IMR-90 (cell line): Measurements from ENCODE around the gene STX18. TPM values are rescaled to one million over a fixed set of nuclear protein-coding genes. Genes with fewer than 3 reads are reported as not detected.

Source experiments
- ATAC-seq: fragments of 200-7000 bp; cut with Tn5 transposase; 2 replicates; pipeline ENCODE4 v1.9.1; 2020; ENCODE audit warnings: low read depth, mild to moderate bottlenecking, moderate library complexity
- BruUV-seq: library from RNA; stranded (reverse); fragments of 400-500 nt; replicated peaks from 2 replicates; lab custom pipeline; 2021; lab: Mats Ljungman, UMichigan
- CTCF ChIA-PET: fragments of 300-600 bp; formaldehyde crosslinking; extraction: SDS; loops from one replicate; lab custom pipeline; 2021; ENCODE audit warnings: antibody characterized with exemption; lab: Yijun Ruan, JAX
- POLR2A ChIA-PET: fragments of 300-600 bp; sonication (Branson Sonifier 250); formaldehyde crosslinking; loops from one replicate; lab custom pipeline; 2022; ENCODE audit warnings: antibody characterized with exemption; ENCODE audit not compliant: unreplicated experiment; lab: Charles Lee
- DNase-seq: peaks from one replicate; pipeline ENCODE4 v3.0.0; 2013
- H2AFZ ChIP-seq: replicated peaks from 2 replicates; pipeline ENCODE3; 2013; ENCODE audit warnings: low read length, mild to moderate bottlenecking; ENCODE audit not compliant: poor library complexity
- H2AK5ac ChIP-seq: 2 replicates; pipeline ENCODE4 v1.6.1; 2013; ENCODE audit warnings: low read depth, low read length, inconsistent platforms
- H2AK9ac ChIP-seq: replicated peaks from 2 replicates; pipeline ENCODE3; 2013; ENCODE audit warnings: mild to moderate bottlenecking, low read depth, low read length, moderate library complexity; ENCODE audit not compliant: poor library complexity
- H2BK120ac ChIP-seq: 2 replicates; pipeline ENCODE4 v1.6.1; 2013; ENCODE audit warnings: low read depth, low read length, inconsistent platforms
- H2BK15ac ChIP-seq: 3 replicates; pipeline ENCODE4 v1.6.1; 2013; ENCODE audit warnings: low read depth, low read length, inconsistent platforms
- H2BK20ac ChIP-seq: 2 replicates; pipeline ENCODE4 v1.6.1; 2013; ENCODE audit warnings: low read depth, mild to moderate bottlenecking, inconsistent platforms, low read length, moderate library complexity
- H2BK5ac ChIP-seq: 2 replicates; pipeline ENCODE4 v1.6.1; 2013; ENCODE audit warnings: mild to moderate bottlenecking, low read depth, low read length, inconsistent platforms; ENCODE audit not compliant: poor library complexity, severe bottlenecking
- H3K14ac ChIP-seq: replicated peaks from 2 replicates; pipeline ENCODE4 v1.6.1; 2013; ENCODE audit warnings: low read depth, low read length, inconsistent platforms
- H3K18ac ChIP-seq: 2 replicates; pipeline ENCODE4 v1.6.1; 2013; ENCODE audit warnings: low read depth, low read length, control low read depth
- H3K23ac ChIP-seq: 2 replicates; pipeline ENCODE4 v1.6.1; 2013; ENCODE audit warnings: low read depth, low read length, inconsistent platforms
- H3K27ac ChIP-seq: 2 replicates; pipeline ENCODE4 v1.5.1; 2013; ENCODE audit warnings: mild to moderate bottlenecking, control low read depth, low read length; ENCODE audit not compliant: insufficient read depth
- H3K27me3 ChIP-seq: 2 replicates; pipeline ENCODE4 v1.6.1; 2013; ENCODE audit warnings: low read length; ENCODE audit not compliant: control insufficient read depth, insufficient read depth
- H3K36me3 ChIP-seq: 2 replicates; pipeline ENCODE4 v1.6.1; 2013; ENCODE audit warnings: low read length, mixed read lengths; ENCODE audit not compliant: control insufficient read depth, insufficient read depth
- H3K4ac ChIP-seq: 2 replicates; pipeline ENCODE4 v1.6.1; 2013; ENCODE audit warnings: low read depth, low read length, inconsistent platforms
- H3K4me1 ChIP-seq: 2 replicates; pipeline ENCODE4 v1.6.1; 2013; ENCODE audit warnings: low read length, mixed read lengths; ENCODE audit not compliant: control insufficient read depth, insufficient read depth
- H3K4me2 ChIP-seq: 2 replicates; pipeline ENCODE4 v1.6.1; 2013; ENCODE audit warnings: low read depth, mild to moderate bottlenecking, control low read depth, low read length, moderate library complexity
- H3K4me3 ChIP-seq: 2 replicates; pipeline ENCODE4 v1.5.1; 2013; ENCODE audit warnings: low read depth, mild to moderate bottlenecking, control low read depth, low read length, moderate library complexity; ENCODE audit not compliant: insufficient read depth
- H3K56ac ChIP-seq: 2 replicates; pipeline ENCODE4 v1.6.1; 2013; ENCODE audit warnings: low read length, inconsistent platforms; ENCODE audit not compliant: insufficient read depth; ENCODE audit errors: extremely low read depth
- H3K79me1 ChIP-seq, 2 experiments: 2 replicates each; pipeline ENCODE4 v1.6.1; 2013; ENCODE audit warnings: low read length in 2 of 2, inconsistent platforms in 1 of 2, low read depth in 1 of 2
- H3K9ac ChIP-seq: 2 replicates; pipeline ENCODE4 v1.6.1; 2013; ENCODE audit warnings: low read depth, low read length, control low read depth
- H3K9me1 ChIP-seq: 2 replicates; pipeline ENCODE4 v1.6.1; 2013; ENCODE audit warnings: low read length, inconsistent platforms; ENCODE audit not compliant: insufficient read depth
- H3K9me3 ChIP-seq: 2 replicates; pipeline ENCODE4 v1.6.1; 2013; ENCODE audit warnings: low read length; ENCODE audit not compliant: control insufficient read depth, insufficient read depth
- H4K20me1 ChIP-seq: 2 replicates; pipeline ENCODE4 v1.6.1; 2013; ENCODE audit warnings: low read length, inconsistent platforms; ENCODE audit not compliant: insufficient read depth
- H4K5ac ChIP-seq: 2 replicates; pipeline ENCODE4 v1.6.1; 2013; ENCODE audit warnings: mild to moderate bottlenecking, low read depth, low read length, control low read depth
- H4K8ac ChIP-seq, 2 experiments: 2 replicates each; pipeline ENCODE4 v1.6.1; 2013; ENCODE audit warnings: low read depth in 2 of 2, low read length in 2 of 2, control low read depth in 1 of 2, inconsistent platforms in 1 of 2
- H4K91ac ChIP-seq: 2 replicates; pipeline ENCODE4 v1.6.1; 2013; ENCODE audit warnings: low read depth, low read length, inconsistent platforms; ENCODE audit not compliant: insufficient read depth
- BHLHE40 ChIP-seq: fragments of 150-350 bp; IDR thresholded peaks from 2 replicates; pipeline ENCODE4 v1.6.1; 2016; ENCODE audit warnings: mild to moderate bottlenecking, low read depth, low read length
- CEBPB ChIP-seq: IDR thresholded peaks from 2 replicates; pipeline ENCODE4 v1.6.1; 2012; ENCODE audit warnings: low read depth, low read length, improper control_type of control experiment
- CHD1 ChIP-seq: IDR thresholded peaks from 2 replicates; pipeline ENCODE4 v1.6.1; 2012; ENCODE audit warnings: low read depth, low read length, improper control_type of control experiment
- CTCF ChIP-seq: conservative IDR thresholded peaks from 2 replicates; pipeline ENCODE4 v1.5.1; 2012; ENCODE audit warnings: mild to moderate bottlenecking, low read depth, low read length, improper control_type of control experiment
- ELK1 ChIP-seq: fragments of 150-350 bp; IDR thresholded peaks from 2 replicates; pipeline ENCODE4 v1.6.1; 2016; ENCODE audit warnings: low read depth, mild to moderate bottlenecking, low read length, moderate library complexity, borderline replicate concordance
- MAZ ChIP-seq: IDR thresholded peaks from 2 replicates; pipeline ENCODE4 v1.6.1; 2012; ENCODE audit warnings: low read depth, mild to moderate bottlenecking, low read length, improper control_type of control experiment, moderate library complexity, borderline replicate concordance
- MXI1 ChIP-seq: IDR thresholded peaks from 2 replicates; pipeline ENCODE4 v1.6.1; 2012; ENCODE audit warnings: low read depth, mild to moderate bottlenecking, low read length, moderate library complexity, borderline replicate concordance
- POLR2A ChIP-seq: IDR thresholded peaks from 2 replicates; pipeline ENCODE4 v1.6.1; 2012; ENCODE audit warnings: mild to moderate bottlenecking, low read depth, low read length
- RCOR1 ChIP-seq: IDR thresholded peaks from 2 replicates; pipeline ENCODE4 v1.6.1; 2012; ENCODE audit warnings: mild to moderate bottlenecking, low read length, improper control_type of control experiment; ENCODE audit not compliant: insufficient replicate concordance
- RFX5 ChIP-seq: IDR thresholded peaks from 2 replicates; pipeline ENCODE4 v1.8.0; 2012; ENCODE audit warnings: low read depth, mild to moderate bottlenecking, low read length, moderate library complexity
- SMC3 ChIP-seq: fragments of 150-350 bp; IDR thresholded peaks from 2 replicates; pipeline ENCODE4 v1.6.1; 2016; ENCODE audit warnings: low read depth, mild to moderate bottlenecking, antibody characterized with exemption, low read length, moderate library complexity
- USF2 ChIP-seq: fragments of 150-350 bp; IDR thresholded peaks from 2 replicates; pipeline ENCODE4 v1.6.1; 2017; ENCODE audit warnings: mild to moderate bottlenecking, antibody characterized with exemption, low read length, low read depth
- dilution Hi-C: fragments of 300-500 bp; cut with HindIII; formaldehyde crosslinking; loops from one replicate; pipeline ENCODE4 v1.14.3; 2018; ENCODE audit warnings: low sequenced_read_pairs; ENCODE audit not compliant: unreplicated experiment
- in situ Hi-C: fragments of 300-500 bp; cut with MboI; formaldehyde crosslinking; loops from 3 replicates; pipeline ENCODE4 v1.14.3; 2019; ENCODE audit warnings: low sequenced_read_pairs, inconsistent platforms, mixed read lengths
- intact Hi-C: fragments of 100-400 bp; cut with micrococcal nuclease; formaldehyde crosslinking; loops from 2 replicates; pipeline ENCODE4 v1.10.0; 2022
- polyA plus RNA-seq, 3 experiments: library from polyadenylated mRNA; depleted of rRNA; stranded (reverse); fragments of >200 nt; gene quantifications; 2 replicates each; pipeline ENCODE4 v1.2.3, GENCODE V29; 2012; ENCODE audit warnings: low replicate concordance in 1 of 3
- total RNA-seq: library from RNA; depleted of rRNA; stranded (reverse); fragments of >200 nt; gene quantifications from 2 replicates; pipeline ENCODE4 v1.2.3, GENCODE V29; 2012

The STX18 gene
- total and polyA plus RNA-seq, 2 of the 4 experiments (the other 2 are of a cell fraction) = 20.1 to 23.4 TPM

GRCh38 chr4:4461178-4461577 lies 80.7 kb downstream of the STX18 start:
- Histone ChIP-seq H3K9me1 (peaks cover 16% of the 10 kb centered on the region; the same call in 1 of the 2 replicates), H3K4me2 (no peak overlapping the region), H3K56ac (no peak overlapping the region), H2BK120ac (no peak overlapping the region), H3K9me3 (no peaks in the 10 kb centered on the region), H3K79me1 (peaks cover 29 to 32% of the 10 kb centered on the region in 2 experiments), H2AK9ac (no peak overlapping the region), H3K4ac (no peak overlapping the region), H3K36me3 (peaks cover 16% of the 10 kb centered on the region), H4K8ac (no peak overlapping the region), H4K5ac (no peak overlapping the region), H4K91ac (no peak overlapping the region), H3K14ac (no peak overlapping the region), H3K27me3 (no peaks in the 10 kb centered on the region), H2BK20ac (no peak overlapping the region), H2BK15ac (no peak overlapping the region), H4K20me1 (no peaks in the 10 kb centered on the region), H2BK5ac (no peak overlapping the region), H3K27ac (no peak overlapping the region), H2AK5ac (no peak overlapping the region), H3K18ac (no peak overlapping the region), H3K23ac (no peak overlapping the region), H3K4me1 (peaks cover 11% of the 10 kb centered on the region), H2AFZ (no peak overlapping the region), H3K9ac (no peak overlapping the region), H3K4me3 (no peak overlapping the region)
- no peak for DNase-seq
- in situ Hi-C loops = no loop called here
- CTCF ChIA-PET = no interaction called here
- intact Hi-C loops = no loop called here
- ATAC-seq = no peak
- dilution Hi-C loops = no loop called here
- TF ChIP-seq MAZ (no peak), MXI1 (no peak), RFX5 (no peak), RCOR1 (no peak), POLR2A (no peak), USF2 (no peak), CEBPB (no peak), SMC3 (no peak), ELK1 (no peak), BHLHE40 (no peak), CHD1 (no peak), CTCF (no peak)
- no TSS peak for BruUV-seq
- POLR2A ChIA-PET = no interaction called here
